Motor neuron (in vitro differentiated cells): ENCODE measurements around the gene THADA. TPM values are rescaled to one million over a fixed set of nuclear protein-coding genes. Genes with fewer than 3 reads are reported as not detected.

ENCODE experiments used
- ATAC-seq, 8 experiments: fragments of 200-7000 bp; cut with Tn5 transposase; replicated peaks in 6 of 8; 2 replicates each; pipeline ENCODE4 v1.8.0; 2021; ENCODE audit warnings: mild to moderate bottlenecking in 8 of 8, moderate library complexity in 8 of 8
- H3K27ac ChIP-seq, 2 donors: fragments of 250-450 bp; sonication (Bioruptor Pico); 2 replicates each; pipeline ENCODE4 v1.9.0; 2021; ENCODE audit warnings: antibody characterized with exemption in 2 of 2, mild to moderate bottlenecking in 2 of 2, moderate library complexity in 1 of 2
- H3K4me1 ChIP-seq, 2 donors: fragments of 250-450 bp; sonication (Bioruptor Pico); replicated peaks in 1 of 2; 2 replicates each; pipeline ENCODE4 v1.6.1; 2021; ENCODE audit warnings: antibody characterized with exemption in 2 of 2, mild to moderate bottlenecking in 2 of 2, moderate library complexity in 1 of 2
- H3K4me3 ChIP-seq, 5 donors: fragments of 250-450 bp; sonication (Bioruptor Pico); 2 replicates each; pipeline ENCODE4 v1.9.0; 2021; ENCODE audit warnings: antibody characterized with exemption in 5 of 5, mild to moderate bottlenecking in 5 of 5, moderate library complexity in 4 of 5
- WGBS, 10 experiments: fragments of 450-650 bp; shearing (Covaris generic); methylation state at CpG; one replicate each; pipeline ENCODE4 v1.0.0; 2022; 5-methylcytosine and 5-hydroxymethylcytosine counted together
- in situ Hi-C, 9 experiments: fragments of 400-800 bp; cut with MboI; loops; one replicate each; pipeline ENCODE4 v1.15.0; 2021; ENCODE audit warnings: low sequenced_read_pairs in 9 of 9, low pct_unique_long_range_greater_than_20kb in 2 of 9; ENCODE audit not compliant: unreplicated experiment in 9 of 9
- total RNA-seq, 8 experiments: library from RNA; unstranded; fragments of 300-600 nt; gene quantifications; 2 replicates each; pipeline versions ENCODE4 v1.2.3 to v1.2.4, GENCODE V29; 2022

THADA gene
- total RNA-seq, 8 experiments from 2014 or later: 10.4 to 33.6 (median 15.9) TPM

DNA sequence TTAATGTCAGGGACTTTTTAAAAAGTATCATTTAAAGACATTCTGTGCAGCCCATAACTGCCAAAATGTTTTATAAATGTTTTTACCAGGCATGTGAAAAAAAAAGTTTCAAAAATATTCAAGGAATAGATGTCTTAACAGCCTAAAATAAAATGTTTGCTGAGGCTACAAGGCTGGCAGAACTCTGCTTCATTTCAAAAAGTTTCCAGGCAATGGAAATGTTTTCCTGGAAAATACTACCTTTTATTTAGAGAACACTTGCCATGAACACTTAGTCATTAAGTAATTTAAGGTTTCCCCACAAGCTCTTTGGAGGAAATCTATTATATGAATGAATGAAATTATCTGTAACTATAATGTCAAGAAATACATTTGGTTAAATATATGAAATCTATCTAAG lies 68.8 kb downstream of the THADA start:
- no peak for ATAC-seq
- Histone ChIP-seq H3K4me3 (no peak overlapping the region), H3K27ac (no peak overlapping the region), H3K4me1 (no peaks in the 10 kb centered on the region)
- in situ Hi-C loops: loop anchor here in 1 of 9 experiments (25.0 kb wide), 1 partner anchor 690 kb away; no protein-coding TSS in a partner anchor

DNA sequence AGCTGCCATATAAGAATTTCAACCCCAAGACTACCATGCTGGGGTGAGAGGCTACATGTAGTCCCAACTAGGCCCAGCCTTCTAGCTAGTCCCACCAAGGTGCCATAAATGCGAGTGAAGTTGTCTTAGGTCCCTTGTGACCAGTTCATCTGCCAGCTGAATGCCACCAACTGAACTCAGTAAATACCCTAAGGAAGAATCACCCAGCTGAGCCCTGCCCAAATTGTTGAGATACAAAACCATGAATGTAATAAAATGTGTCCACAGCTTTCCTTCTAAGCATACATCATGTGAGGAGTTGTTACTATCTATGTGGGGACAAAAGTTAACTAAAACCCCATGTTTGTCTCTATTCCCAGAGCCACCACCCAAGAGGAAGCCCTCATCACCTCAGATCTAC lies 70.3 kb downstream of the THADA start:
- no peak overlapping the region for H3K4me3 ChIP-seq
- no peaks in the 10 kb centered on the region for H3K4me1 ChIP-seq
- ATAC-seq: no peak
- in situ Hi-C loops: loop anchor here in 1 of 9 experiments (25.0 kb wide), 1 partner anchor 688 kb away; no protein-coding TSS in a partner anchor
- no peak overlapping the region for H3K27ac ChIP-seq
- 88 to 100% (median 100%) methylated on average over 1 of the region's 1 CpG; no CpG with 5 or more reads in 6 of the 10 experiments for WGBS, 10 experiments

DNA sequence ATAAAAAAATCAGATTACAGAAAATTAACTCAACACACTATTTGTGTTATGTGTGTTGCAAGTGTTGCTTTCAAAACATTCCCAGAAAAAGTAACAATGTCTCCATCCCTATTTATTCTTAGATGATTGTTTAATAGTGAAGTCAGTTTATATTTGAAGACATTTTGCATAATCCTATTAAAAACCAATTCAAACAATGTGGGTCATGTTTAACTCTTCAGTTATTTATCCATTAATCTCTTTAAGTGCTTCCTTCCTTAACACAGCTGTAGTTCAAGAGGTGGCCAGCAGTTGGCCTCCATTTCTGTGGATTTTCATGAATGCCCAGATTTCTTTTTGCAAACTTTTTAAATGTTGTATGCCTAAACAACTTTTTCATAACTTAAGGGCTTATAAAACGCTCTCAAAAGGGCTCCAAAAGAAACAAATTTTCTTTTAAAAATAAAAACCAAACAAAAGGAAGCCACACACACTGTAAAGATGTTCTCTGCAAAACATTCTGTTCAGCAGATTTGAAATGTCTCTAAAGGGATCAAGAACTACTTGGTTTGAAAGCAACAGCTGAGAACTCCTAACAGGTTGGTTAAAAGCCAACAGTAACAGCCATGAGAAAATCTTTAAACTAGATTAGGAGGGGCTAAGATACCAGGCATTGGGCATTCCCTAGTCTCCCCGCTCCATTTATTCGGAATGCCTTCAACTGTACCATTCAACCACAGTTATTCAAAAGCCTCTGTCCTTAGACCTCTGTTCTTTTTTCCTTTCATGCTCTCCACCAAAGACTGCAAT lies 71.5 kb downstream of the THADA start:
- Histone ChIP-seq H3K4me1 (no peaks in the 10 kb centered on the region), H3K27ac (no peak overlapping the region), H3K4me3 (no peak overlapping the region)
- in situ Hi-C loops: no loop called here
- no peak for ATAC-seq
- 33 to 94% (median 80%) methylated on average over 1 to 3 of the region's 3 CpGs for WGBS, 10 experiments

DNA sequence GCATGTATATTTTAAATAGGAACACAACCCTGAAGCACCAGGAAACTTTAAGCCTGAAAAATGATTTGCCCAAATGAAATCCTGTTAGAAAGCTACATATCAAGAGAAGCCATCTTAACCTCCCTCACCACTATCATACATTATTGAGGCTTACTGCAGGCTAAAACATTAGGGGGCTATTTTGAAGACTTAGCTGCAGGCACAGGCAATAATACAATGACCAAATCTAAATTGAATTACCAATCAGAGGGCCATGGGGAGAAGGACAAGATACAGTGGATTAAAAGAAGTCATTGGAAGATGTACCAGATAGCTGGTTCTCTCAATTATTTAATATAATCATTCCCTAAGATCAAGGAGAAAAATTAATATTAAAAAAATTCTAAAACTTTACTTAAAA lies 73.7 kb downstream of the THADA start:
- no peak overlapping the region for H3K27ac ChIP-seq
- H3K4me1 ChIP-seq: no peaks in the 10 kb centered on the region
- no peak for ATAC-seq
- no peak overlapping the region for H3K4me3 ChIP-seq
- in situ Hi-C loops: no loop called here

DNA sequence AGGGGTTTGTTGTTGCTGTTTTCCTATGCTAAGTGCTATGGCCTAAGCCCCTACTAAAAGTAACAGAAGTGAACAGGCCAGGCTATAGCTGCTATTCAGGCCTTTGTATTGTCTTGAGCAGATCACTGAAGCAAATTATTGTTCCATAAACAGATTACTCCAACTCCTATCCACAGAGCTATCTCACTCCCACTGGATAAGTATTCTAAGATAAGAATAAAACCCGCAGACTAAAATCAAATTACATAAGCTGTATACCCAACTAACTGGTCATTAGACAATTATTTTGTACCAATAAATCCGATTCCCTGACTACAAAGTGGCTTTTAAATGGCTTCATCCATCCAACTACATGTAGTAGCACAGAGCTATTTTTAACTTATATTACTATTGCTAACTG lies 74.3 kb downstream of the THADA start:
- Histone ChIP-seq H3K27ac (no peak overlapping the region), H3K4me1 (no peaks in the 10 kb centered on the region), H3K4me3 (no peak overlapping the region)
- in situ Hi-C loops: no loop called here
- 67 to 100% (median 92%) methylated on average over 1 to 2 of the region's 2 CpGs for WGBS, 10 experiments
- ATAC-seq: peak in 1 of 8 experiments; percentile 15

DNA sequence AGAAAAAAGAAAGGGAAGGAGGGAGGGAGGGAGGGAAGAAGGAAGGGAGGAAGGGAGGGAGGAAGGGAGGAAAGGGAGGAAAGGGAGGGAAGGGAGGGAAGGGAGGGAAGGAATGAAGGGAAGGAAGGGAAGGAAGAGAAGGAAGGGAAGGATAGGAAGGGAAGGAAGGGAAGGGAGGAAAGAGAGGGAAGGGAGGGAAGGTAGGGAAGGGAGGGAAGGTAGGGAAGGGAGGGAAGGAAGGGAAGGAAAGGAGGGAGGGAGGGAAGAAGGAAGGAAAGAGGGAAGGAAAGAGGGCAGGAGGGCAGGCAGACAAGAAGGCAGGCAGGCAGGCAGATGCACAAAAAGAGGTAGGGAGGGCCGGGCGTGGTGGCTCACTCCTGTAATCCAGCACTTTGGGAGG lies 74.9 kb downstream of the THADA start:
- in situ Hi-C loops: no loop called here
- no peak for ATAC-seq
- Histone ChIP-seq H3K4me1 (no peaks in the 10 kb centered on the region), H3K27ac (no peak overlapping the region), H3K4me3 (no peak overlapping the region)
- WGBS, 10 experiments: 100% methylated on average over 2 of the region's 2 CpGs; no CpG with 5 or more reads in 9 of the 10 experiments

DNA sequence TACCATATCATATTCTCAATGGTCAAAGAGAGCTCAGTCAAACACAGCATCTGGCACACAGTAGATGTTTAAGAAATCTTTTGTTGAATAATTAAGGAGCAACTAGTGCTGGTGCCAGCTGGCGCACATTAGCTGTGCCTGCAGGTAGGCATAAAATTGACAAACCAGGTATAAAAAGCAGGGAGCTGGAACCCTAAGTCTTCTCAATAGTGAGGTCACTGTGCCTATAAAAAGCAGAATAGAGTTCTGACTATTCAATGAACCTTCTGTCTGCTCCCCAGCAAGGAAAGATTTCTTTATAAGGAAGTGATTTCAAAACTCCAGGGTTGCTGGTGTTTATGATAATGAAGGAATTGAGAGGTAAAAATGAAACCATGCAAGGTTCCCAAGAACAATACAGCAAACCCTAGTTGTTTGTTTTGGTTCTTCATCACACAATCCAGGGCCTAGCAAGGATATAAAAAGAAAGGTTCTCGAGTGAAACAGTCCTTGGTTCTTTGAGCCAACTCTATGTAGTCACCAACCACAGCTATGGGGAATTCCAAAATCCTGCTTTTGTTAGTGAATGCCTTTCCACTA lies 76.1 kb downstream of the THADA start:
- WGBS, 10 experiments: 33 to 100% (median 82%) methylated on average over 1 to 2 of the region's 2 CpGs; no CpG with 5 or more reads in 1 of the 10 experiments
- in situ Hi-C loops: no loop called here
- Histone ChIP-seq H3K4me1 (no peaks in the 10 kb centered on the region), H3K27ac (no peak overlapping the region), H3K4me3 (no peak overlapping the region)
- ATAC-seq: peak in 3 of 8 experiments; percentile 56 to 87 (median 82)

DNA sequence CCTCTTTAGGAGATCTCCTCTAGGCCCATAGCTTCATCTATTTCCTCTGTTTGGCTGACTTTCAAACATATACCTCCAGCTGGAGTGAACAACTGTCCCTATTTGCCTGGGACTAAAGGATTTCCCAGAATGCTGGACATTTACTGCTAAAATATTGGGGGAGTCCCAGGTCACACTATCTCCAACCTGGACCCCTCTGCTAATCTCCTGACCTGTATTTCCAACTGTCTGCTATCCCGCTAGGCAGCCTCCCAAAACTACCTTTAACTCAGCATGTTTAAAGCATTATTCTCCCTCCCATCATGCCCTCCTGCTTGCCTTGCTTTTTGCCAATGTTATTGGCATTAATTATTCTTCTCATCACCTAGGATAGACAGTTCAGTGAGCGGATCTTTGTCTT lies 77.1 kb downstream of the THADA start:
- no peak overlapping the region for H3K4me3 ChIP-seq
- 75 to 100% (median 93%) methylated on average over 1 to 2 of the region's 2 CpGs; no CpG with 5 or more reads in 3 of the 10 experiments for WGBS, 10 experiments
- ATAC-seq: no peak
- H3K4me1 ChIP-seq: no peaks in the 10 kb centered on the region
- in situ Hi-C loops: no loop called here
- no peak overlapping the region for H3K27ac ChIP-seq

DNA sequence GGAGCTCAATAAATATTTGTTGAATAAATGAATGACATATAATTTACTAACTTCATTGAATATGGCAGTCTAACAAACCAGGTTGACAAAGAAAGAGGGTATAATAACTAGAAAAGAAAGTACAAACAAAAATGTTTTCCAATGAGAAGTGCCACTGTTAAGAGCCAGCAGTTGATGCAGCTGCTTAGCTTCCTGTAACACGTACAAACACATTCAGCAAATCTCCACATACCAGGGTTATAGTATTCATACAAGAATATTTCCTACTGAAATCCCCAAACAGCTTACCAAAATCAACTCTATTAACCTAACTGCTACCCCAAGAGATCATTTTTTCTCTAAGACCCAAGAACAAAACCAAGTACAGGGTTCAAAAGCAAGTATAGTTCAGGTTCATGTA lies 77.7 kb downstream of the THADA start:
- Histone ChIP-seq H3K27ac (no peak overlapping the region), H3K4me1 (no peaks in the 10 kb centered on the region), H3K4me3 (no peak overlapping the region)
- ATAC-seq: no peak
- WGBS, 10 experiments: 40 to 100% (median 100%) methylated on average over 1 of the region's 1 CpG; no CpG with 5 or more reads in 5 of the 10 experiments
- in situ Hi-C loops: no loop called here

DNA sequence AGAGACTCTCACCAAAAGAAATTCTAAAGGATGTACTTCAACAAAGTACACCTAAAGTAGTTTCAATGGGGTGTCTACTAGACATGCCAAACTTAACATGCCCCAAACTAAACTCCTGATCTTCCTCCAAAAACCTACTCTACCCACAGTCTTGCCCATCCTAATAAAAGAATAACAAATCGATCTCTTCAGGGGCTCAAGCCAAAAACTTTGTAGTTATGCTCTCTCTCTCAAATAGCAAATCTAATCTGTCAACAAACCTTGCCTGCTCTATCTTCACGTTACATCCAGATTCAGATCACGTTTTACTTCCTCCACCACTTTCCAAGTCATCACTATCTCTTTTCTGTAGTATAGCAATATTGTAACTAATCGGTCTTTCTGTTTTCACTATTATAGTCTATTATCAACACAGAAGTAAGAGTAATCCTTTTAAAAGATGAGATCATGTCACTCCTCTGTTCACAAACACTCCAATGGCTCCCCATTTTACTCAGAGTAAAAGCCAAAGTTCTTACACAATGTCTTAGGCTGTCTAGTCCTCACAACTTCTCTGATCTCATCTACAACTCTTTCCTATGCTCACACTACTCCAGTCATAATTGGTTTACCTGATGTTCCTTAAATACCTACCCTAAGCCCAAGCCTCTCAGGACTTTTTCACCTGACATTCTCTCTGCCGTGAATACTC lies 79.9 kb downstream of the THADA start:
- no peak overlapping the region for H3K27ac ChIP-seq
- WGBS, 10 experiments: 44 to 100% (median 86%) methylated on average over 1 to 5 of the region's 5 CpGs
- no peak overlapping the region for H3K4me3 ChIP-seq
- ATAC-seq: no peak
- H3K4me1 ChIP-seq: no peaks in the 10 kb centered on the region
- in situ Hi-C loops: no loop called here

DNA sequence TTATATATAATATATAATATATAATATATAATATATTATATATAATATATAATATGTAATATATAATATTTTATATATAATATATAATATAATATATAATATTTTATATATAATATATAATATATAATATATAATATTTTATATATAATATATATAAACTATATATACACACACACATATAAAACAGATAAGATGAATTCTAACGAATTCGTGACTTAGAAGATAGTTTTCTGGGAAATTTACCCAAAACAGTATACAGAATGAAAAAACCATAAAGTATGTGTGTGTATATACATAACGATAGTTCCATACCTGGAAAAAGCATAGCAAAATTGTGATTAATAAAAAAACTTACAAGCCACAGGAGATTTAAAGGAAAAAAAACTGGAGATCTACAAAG lies 80.6 kb downstream of the THADA start:
- no peak overlapping the region for H3K4me3 ChIP-seq
- ATAC-seq: no peak
- H3K27ac ChIP-seq: no peak overlapping the region
- in situ Hi-C loops: no loop called here
- H3K4me1 ChIP-seq: no peaks in the 10 kb centered on the region
- 77 to 100% (median 98%) methylated on average over 2 to 3 of the region's 3 CpGs; no CpG with 5 or more reads in 2 of the 10 experiments for WGBS, 10 experiments

DNA sequence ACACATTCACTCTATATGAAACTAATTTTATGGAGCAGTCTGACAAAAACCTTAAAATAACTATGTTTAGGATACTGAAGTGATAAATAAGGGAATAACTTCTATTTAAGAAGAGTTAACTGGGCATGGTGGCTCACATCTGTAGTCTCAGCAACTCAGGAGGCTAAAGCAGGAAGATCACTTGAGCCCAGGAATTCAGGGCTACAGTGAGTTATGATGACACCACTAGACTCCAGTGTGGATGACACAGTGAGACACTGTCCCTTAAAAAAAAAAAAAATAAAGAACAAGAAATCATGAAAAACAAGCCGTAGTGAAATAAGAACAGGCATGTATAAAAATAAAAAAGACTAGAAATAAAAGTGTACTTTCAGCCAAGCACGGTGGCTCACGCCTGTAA lies 82.0 kb downstream of the THADA start:
- ATAC-seq: no peak
- WGBS, 10 experiments: 39 to 100% (median 89%) methylated on average over 1 to 3 of the region's 3 CpGs
- no peak overlapping the region for H3K4me3 ChIP-seq
- no peak overlapping the region for H3K27ac ChIP-seq
- in situ Hi-C loops: no loop called here
- no peaks in the 10 kb centered on the region for H3K4me1 ChIP-seq

DNA sequence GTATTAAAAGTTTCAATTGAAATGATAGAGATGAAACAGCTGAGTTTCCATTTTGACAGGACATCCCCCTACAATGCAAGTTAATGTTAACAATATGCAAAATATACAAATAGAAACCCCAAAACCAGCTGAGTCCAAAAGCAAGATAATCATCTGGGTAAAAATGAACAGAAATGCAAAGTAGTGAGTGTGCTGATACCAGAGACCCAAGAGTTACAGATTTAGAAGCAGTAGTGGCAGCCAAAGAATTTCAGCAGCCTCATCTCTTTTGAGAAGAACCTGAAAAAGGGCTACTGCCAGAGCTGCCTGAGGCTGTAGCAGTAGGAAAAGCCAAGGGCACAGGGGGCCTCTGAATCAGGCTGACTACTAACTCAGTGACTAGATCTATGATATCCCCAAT lies 82.6 kb downstream of the THADA start:
- no peak overlapping the region for H3K4me3 ChIP-seq
- no peaks in the 10 kb centered on the region for H3K4me1 ChIP-seq
- in situ Hi-C loops: no loop called here
- no peak for ATAC-seq
- H3K27ac ChIP-seq: no peak overlapping the region
